ENCODE measurements around the gene LPAR5.
A peak's percentile ranks its signal among the peaks of the same experiment; 100 is the strongest.
"Not testable (repeated sequence)": the region's sequence is repeated elsewhere in the genome, so short reads cannot be mapped to it uniquely, and the experiment has no call there.

Gene LPAR5

GRCh38 chr12:6605421-6606330 lies 30.1 kb downstream of the LPAR5 start:
- peak; percentile 29 for DNase-seq

GRCh38 chr12:6604259-6605029 lies 31.3 kb downstream of the LPAR5 start:
- DNase-seq: no peak

- peak; percentile 67 for DNase-seq
Measured at GRCh38 chr12:6603095-6603567, 32.6 kb downstream of the LPAR5 start.

GRCh38 chr12:6602526-6602925 lies 33.2 kb downstream of the LPAR5 start:
- no peak for DNase-seq

- not testable (repeated sequence) for DNase-seq
Measured at GRCh38 chr12:6595673-6596072, 40.1 kb downstream of the LPAR5 start.

- DNase-seq: no peak
Measured at GRCh38 chr12:6592087-6592486, 43.7 kb downstream of the LPAR5 start.

- not testable (repeated sequence) for DNase-seq
Measured at GRCh38 chr12:6586569-6586968, 49.2 kb downstream of the LPAR5 start.

GRCh38 chr12:6584293-6584692 lies 51.5 kb downstream of the LPAR5 start:
- DNase-seq: no peak

GRCh38 chr12:6582959-6583358 lies 52.8 kb downstream of the LPAR5 start:
- no peak for DNase-seq

GRCh38 chr12:6582196-6582595 lies 53.6 kb downstream of the LPAR5 start:
- no peak for DNase-seq

- DNase-seq: no peak
Measured at GRCh38 chr12:6575648-6576047, 60.1 kb downstream of the LPAR5 start.

GRCh38 chr12:6574576-6575295 lies 61.0 kb downstream of the LPAR5 start:
- no peak for DNase-seq

GRCh38 chr12:6573001-6573400 lies 62.8 kb downstream of the LPAR5 start:
- DNase-seq: no peak

GRCh38 chr12:6570264-6570887 lies 65.4 kb downstream of the LPAR5 start:
- peak; percentile 61 for DNase-seq

GRCh38 chr12:6569786-6570185 lies 66.0 kb downstream of the LPAR5 start:
- no peak for DNase-seq

GRCh38 chr12:6569312-6569711 lies 66.4 kb downstream of the LPAR5 start:
- DNase-seq: no peak

Data from right hindlimb (tissue), 1 donor.